Liver (tissue), 9 donors: Measurements from ENCODE around the gene TIMM29. TPM values are rescaled to one million over a fixed set of nuclear protein-coding genes. Genes with fewer than 3 reads are reported as not detected.
A peak's percentile ranks its signal among the peaks of the same experiment; 100 is the strongest.

ENCODE experiments used
- DNase-seq: peaks from one replicate; pipeline ENCODE4 v3.0.0-alpha.2; 2017; ENCODE audit warnings: low spot score
- H3K27ac ChIP-seq, 2 donors: one replicate each; pipeline ENCODE4 v1.7.0; 2013; ENCODE audit warnings: inconsistent platforms in 2 of 2, low read length in 2 of 2, control low read depth in 1 of 2, low read depth in 1 of 2, mild to moderate bottlenecking in 1 of 2
- H3K27me3 ChIP-seq, 4 donors: one replicate each; pipeline versions ENCODE4 v1.6.1 to v1.7.0; 2013; ENCODE audit warnings: low read length in 3 of 4, inconsistent platforms in 1 of 4, mild to moderate bottlenecking in 1 of 4, moderate library complexity in 1 of 4; ENCODE audit not compliant: control insufficient read depth in 4 of 4, insufficient read depth in 4 of 4
- H3K36me3 ChIP-seq, 4 donors: one replicate each; pipeline versions ENCODE4 v1.6.1 to v1.7.0; 2013; ENCODE audit warnings: low read length in 3 of 4, mild to moderate bottlenecking in 3 of 4, low read depth in 1 of 4, moderate library complexity in 1 of 4; ENCODE audit not compliant: control insufficient read depth in 4 of 4, insufficient read depth in 3 of 4
- H3K4me1 ChIP-seq, 4 donors: one replicate each; pipeline versions ENCODE4 v1.6.1 to v1.7.0; 2013; ENCODE audit warnings: low read length in 3 of 4, mild to moderate bottlenecking in 3 of 4, moderate library complexity in 1 of 4; ENCODE audit not compliant: control insufficient read depth in 4 of 4, insufficient read depth in 4 of 4
- H3K4me3 ChIP-seq, 3 donors: one replicate each; pipeline versions ENCODE4 v1.6.1 to v1.7.0; 2013; ENCODE audit warnings: low read length in 3 of 3, control low read depth in 1 of 3, low read depth in 1 of 3, mild to moderate bottlenecking in 1 of 3
- H3K9ac ChIP-seq, 2 donors: one replicate each; pipeline ENCODE4 v1.7.0; 2013; ENCODE audit warnings: low read length in 2 of 2, mild to moderate bottlenecking in 2 of 2, moderate library complexity in 2 of 2, control low read depth in 1 of 2, low read depth in 1 of 2
- H3K9me3 ChIP-seq, 4 donors: one replicate each; pipeline versions ENCODE4 v1.6.1 to v1.7.0; 2013; ENCODE audit warnings: low read length in 3 of 4; ENCODE audit not compliant: control insufficient read depth in 4 of 4
- ATF3 ChIP-seq: IDR thresholded peaks from 2 replicates; pipeline ENCODE4 v1.6.1; 2016; ENCODE audit warnings: antibody characterized with exemption
- CTCF ChIP-seq: fragments of 150-350 bp; IDR thresholded peaks from 2 replicates; pipeline ENCODE4 v1.5.1; 2017; ENCODE audit warnings: improper control_type of control experiment, low read depth, low read length; ENCODE audit not compliant: missing input control
- EGR1 ChIP-seq, 2 donors: IDR thresholded peaks; 2 replicates each; pipeline ENCODE4 v1.6.1; 2016 to 2018; ENCODE audit warnings: antibody characterized with exemption in 2 of 2, low read depth in 2 of 2
- FOXA1 ChIP-seq: IDR thresholded peaks from 2 replicates; pipeline ENCODE4 v1.6.1; 2016; ENCODE audit warnings: antibody characterized with exemption
- FOXA2 ChIP-seq: IDR thresholded peaks from 2 replicates; pipeline ENCODE4 v1.6.1; 2016; ENCODE audit warnings: antibody characterized with exemption
- GABPA ChIP-seq, 2 donors: IDR thresholded peaks in 1 of 2; conservative IDR thresholded peaks in 1 of 2; 2 replicates each; pipeline ENCODE4 v1.6.1; 2016; ENCODE audit warnings: antibody characterized with exemption in 2 of 2, mild to moderate bottlenecking in 1 of 2, moderate library complexity in 1 of 2
- HNF4G ChIP-seq: IDR thresholded peaks from 2 replicates; pipeline ENCODE4 v1.6.1; 2016; ENCODE audit warnings: antibody characterized with exemption
- JUND ChIP-seq, 2 donors: IDR thresholded peaks; 2 replicates each; pipeline ENCODE4 v1.6.1; 2016; ENCODE audit warnings: antibody characterized with exemption in 2 of 2
- NR2F2 ChIP-seq: IDR thresholded peaks from 2 replicates; pipeline ENCODE4 v1.6.1; 2016; ENCODE audit warnings: antibody characterized with exemption
- REST ChIP-seq: IDR thresholded peaks from 2 replicates; pipeline ENCODE4 v1.6.1; 2016; ENCODE audit warnings: antibody characterized with exemption, mild to moderate bottlenecking
- RXRA ChIP-seq, 2 donors: IDR thresholded peaks; 2 replicates each; pipeline ENCODE4 v1.6.1; 2017 to 2018; ENCODE audit warnings: antibody characterized with exemption in 2 of 2, mild to moderate bottlenecking in 1 of 2
- SP1 ChIP-seq: IDR thresholded peaks from 2 replicates; pipeline ENCODE4 v1.6.1; 2018; ENCODE audit warnings: antibody characterized with exemption, mild to moderate bottlenecking
- TAF1 ChIP-seq: conservative IDR thresholded peaks from 2 replicates; pipeline ENCODE4 v1.6.1; 2016; ENCODE audit warnings: antibody characterized with exemption, mild to moderate bottlenecking
- YY1 ChIP-seq: IDR thresholded peaks from 2 replicates; pipeline ENCODE4 v1.6.1; 2016; ENCODE audit warnings: antibody characterized with exemption, mild to moderate bottlenecking
- ZBTB33 ChIP-seq: IDR thresholded peaks from 2 replicates; pipeline ENCODE4 v1.6.1; 2016; ENCODE audit warnings: antibody characterized with exemption
- WGBS: extraction: QIAGEN DNeasy Blood & Tissue Kit; methylation state at CpG from one replicate; pipeline ENCODE4 v1.1.7; 2013; 5-methylcytosine and 5-hydroxymethylcytosine counted together
- polyA plus RNA-seq, 2 donors: library from polyadenylated mRNA; stranded (reverse) in 1 of 2; unstranded in 1 of 2; fragments of 200-250 nt in 1 of 2; fragments of >200 nt in 1 of 2; fragmentation: Nextera tagmentation in 1 of 2; extraction: Ambion mirVana in 1 of 2; gene quantifications; one replicate each; pipeline versions ENCODE4 v1.2.1 to v1.2.3, GENCODE V29; 2013 to 2015
- total RNA-seq, 2 donors: library from RNA; depleted of rRNA; stranded (reverse); fragments of >200 nt; gene quantifications; one replicate each; pipeline ENCODE4 v1.2.3, GENCODE V29; 2014
- TF ChIP-seq, protein P1 (sequence below): IDR thresholded peaks from 2 replicates; pipeline ENCODE4 v1.6.1; 2016; ENCODE audit warnings: antibody characterized with exemption
- donor health status: healthy.
- donor health status: healthy.
- donor health status: healthy.
- donor health status: healthy.
- donor health status: healthy.

The TIMM29 gene
- total and polyA plus RNA-seq, 4 donors, result 9.4 to 25.2 (median 14.6) TPM

DNA sequence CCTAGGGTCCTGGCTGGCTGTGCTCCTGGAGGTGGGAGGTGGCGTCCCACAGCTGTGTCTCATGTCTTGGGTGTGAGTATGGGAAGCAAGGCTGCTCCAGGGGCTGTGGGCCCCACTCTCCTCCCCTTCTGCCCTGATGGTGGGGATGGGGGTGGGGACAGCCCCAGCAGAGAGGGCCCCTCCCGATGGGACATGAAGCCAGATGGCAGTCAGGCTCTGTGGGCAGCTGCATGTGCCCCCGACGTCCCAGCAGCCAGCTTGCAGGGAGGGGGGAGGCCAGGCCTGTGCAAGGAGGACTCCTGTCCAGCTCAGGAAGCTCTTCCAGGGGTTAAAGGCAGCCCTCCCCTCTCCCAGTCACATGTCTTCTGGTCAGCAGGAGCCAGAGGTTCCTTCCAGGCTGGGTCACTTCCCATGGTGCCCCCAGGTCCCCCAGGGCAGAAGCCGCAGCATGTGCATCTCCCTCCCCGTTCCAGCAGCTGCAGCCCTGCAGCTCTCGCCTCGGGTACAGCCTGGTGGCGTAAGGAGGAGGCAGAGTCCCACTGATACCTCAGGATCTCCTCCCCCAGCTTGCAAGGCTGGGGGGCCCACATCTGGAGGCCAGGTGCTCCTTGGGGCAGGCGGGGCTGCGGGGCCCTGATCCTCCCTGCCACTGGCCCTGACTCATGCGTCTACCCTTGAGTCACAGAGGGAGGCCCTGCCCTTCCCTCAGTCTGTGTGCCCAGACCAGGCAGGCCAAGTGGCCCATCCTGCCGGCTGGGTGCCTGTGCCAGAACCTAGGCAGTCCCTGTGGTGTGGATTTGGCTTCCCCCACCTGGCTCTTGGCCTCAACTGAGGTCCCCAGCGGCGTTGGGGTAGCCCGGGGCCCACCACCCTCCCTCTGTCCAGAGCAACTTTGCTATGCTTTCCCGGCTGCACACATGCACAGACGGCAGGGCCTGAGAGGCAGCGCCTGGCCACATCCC, 13.2 kb upstream of the TIMM29 start:
- Histone ChIP-seq H3K36me3 (peaks cover 3 to 36% (median 8%) of the 10 kb centered on the region in 4 donors), H3K9ac (no peak overlapping the region), H3K9me3 (no peaks in the 10 kb centered on the region), H3K27ac (no peak overlapping the region), H3K27me3 (no peaks in the 10 kb centered on the region), H3K4me3 (no peak overlapping the region), H3K4me1 (no peaks in the 10 kb centered on the region)
- no peak for DNase-seq
- 93% methylated on average over 19 of the region's 19 CpGs for WGBS
- TF ChIP-seq SP1 (no peak), ZBTB33 (no peak), NR2F2 (no peak), YY1 (no peak)

DNA sequence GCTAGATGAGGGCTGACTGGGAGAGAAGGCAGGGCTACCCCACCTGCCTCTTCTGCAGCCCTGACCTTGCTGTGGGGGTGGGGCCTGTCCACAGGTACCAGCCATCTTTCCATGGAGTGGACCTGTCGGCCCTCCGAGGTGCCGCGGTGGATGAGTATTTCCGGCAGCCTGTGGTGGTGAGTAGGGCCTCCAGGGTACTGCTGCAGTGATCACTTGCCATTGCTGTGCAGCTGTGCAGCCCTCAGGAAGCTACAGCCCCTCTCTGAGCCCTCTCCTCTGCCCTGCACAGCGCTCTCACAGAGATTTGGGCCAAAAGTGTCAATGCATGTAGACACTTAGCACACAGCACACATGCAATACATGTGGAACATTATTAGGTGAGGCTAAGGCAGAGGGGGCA, 12.0 kb upstream of the TIMM29 start:
- TF ChIP-seq, protein P1, sequence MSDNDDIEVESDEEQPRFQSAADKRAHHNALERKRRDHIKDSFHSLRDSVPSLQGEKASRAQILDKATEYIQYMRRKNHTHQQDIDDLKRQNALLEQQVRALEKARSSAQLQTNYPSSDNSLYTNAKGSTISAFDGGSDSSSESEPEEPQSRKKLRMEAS, result no peak
- no peak for TF ChIP-seq RXRA (IDR thresholded peaks at IDR 0.05)
- TF ChIP-seq FOXA2, result no peak
- TF ChIP-seq REST, result no peak
- no peak for TF ChIP-seq JUND (IDR thresholded peaks at IDR 0.05)
- TF ChIP-seq NR2F2, result no peak
- no peak for TF ChIP-seq TAF1
- TF ChIP-seq GABPA (IDR thresholded peaks at IDR 0.05 in 1 of 2, conservative IDR thresholded peaks at IDR 0.05 in 1 of 2), result no peak
- TF ChIP-seq HNF4G, result no peak
- no peak for TF ChIP-seq EGR1 (IDR thresholded peaks at IDR 0.05; ENCODE audit: low read depth in 2 of 2)
- no peak for TF ChIP-seq YY1
- TF ChIP-seq FOXA1, result no peak
- no peak for TF ChIP-seq ATF3
- TF ChIP-seq CTCF, result no peak

More for the DNA sequence above, 12.0 kb upstream of the TIMM29 start:
- whole genome bisulfite sequencing, result 96% methylated on average over 6 of the region's 6 CpGs
- H3K4me3 ChIP-seq, result no peak overlapping the region
- peaks cover 2 to 42% (median 7%) of the 10 kb centered on the region in 4 donors for H3K36me3 ChIP-seq
- H3K9me3 ChIP-seq, result no peaks in the 10 kb centered on the region
- no peak overlapping the region for H3K27ac ChIP-seq
- no peaks in the 10 kb centered on the region for H3K27me3 ChIP-seq
- no peaks in the 10 kb centered on the region for H3K4me1 ChIP-seq
- DNase-seq, result peak; percentile 28
- no peak overlapping the region for H3K9ac ChIP-seq
